GM18870 (cell line): ENCODE results near the gene MEIS1.

ENCODE experiments used
- ATAC-seq: cut with Tn5 transposase; IDR thresholded peaks from one replicate; pipeline ENCODE4 v1.9.1; 2021; ENCODE audit warnings: moderate library complexity; ENCODE audit not compliant: unreplicated experiment

Gene MEIS1

DNA sequence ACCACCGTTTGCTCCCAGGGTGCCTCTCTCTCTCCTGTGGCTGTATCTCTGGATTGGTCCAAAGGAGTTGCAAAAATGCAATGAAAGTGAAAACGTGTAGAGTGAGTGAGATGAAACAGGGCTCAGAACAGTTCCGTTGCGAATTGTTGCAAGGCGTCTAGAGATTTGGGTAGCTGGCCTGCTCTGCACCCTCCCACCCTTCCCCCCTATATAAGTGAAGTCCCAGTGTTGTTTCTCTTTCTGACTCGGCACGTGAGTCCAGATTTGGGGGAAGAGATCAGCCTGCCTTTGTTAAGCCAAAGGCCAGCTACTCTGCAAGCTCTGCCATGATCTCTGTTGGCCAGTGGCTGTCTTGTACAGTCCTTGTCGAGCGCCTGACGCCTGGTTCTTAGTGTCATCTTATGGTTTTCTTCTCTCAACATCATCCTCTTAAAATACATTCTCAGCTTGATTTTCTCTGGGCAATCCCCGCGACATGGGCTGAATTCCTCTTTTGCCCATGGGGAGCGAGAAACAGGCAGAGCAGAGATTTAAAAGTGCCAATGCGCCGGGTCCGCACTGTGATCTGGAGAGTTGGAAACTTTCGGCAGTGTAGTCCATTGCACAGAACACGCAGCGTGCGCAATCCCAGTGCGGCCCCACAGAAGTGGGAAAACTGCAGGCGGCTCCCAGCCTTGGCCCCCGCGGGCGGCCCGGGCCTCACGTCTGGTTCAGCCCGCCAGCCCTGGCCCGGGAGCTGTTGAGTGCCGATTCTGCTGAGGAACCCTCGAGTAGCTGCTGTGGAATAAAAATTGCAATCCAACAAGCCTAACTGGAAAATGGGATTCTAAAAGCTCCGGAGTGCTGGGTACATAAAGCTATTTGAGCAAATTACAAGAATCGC lies 9.3 kb downstream of the MEIS1 start:
- ATAC-seq, result no peak

DNA sequence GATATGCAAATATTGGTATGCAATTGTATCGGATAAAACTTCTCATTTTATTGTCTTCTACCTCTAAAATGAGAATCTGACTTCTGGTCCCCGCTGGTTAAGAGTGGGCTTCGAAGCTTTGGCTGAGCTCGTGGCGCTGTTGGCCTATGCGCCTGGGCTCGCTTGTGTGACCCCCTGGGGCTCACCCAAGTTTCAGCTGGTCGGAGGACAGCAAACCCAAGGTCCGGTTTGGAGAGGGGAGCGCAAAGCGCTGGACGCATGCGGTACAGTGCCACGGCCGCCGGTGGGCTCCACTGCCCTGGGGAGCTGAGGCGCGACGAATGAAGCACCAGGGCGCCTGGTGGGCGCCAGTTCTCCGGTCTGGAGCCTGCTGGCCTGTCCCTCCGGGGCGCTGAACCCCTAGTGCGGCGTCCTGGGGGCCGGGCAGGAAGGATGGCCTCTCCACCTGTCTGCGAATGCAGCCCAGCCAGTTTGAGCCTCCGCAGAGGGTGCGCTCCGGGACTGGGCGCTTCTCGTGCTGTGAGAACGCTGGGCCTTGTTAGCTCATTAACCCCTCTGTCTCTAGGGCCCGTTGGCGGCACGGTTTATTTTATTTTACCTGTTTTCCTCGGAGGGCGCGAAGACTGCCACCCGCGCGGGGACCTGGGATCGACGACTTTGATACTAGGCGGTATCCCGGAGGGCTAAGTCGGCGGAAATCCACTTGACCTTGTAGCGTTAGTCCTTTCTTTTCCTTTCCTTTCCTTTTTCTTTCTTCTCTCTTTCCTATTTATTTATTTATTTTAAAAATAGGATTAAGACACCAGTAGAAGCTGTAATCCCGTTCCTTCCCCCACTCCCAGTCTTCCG lies 10.4 kb downstream of the MEIS1 start:
- no peak for ATAC-seq

- ATAC-seq, result no peak
Measured at GRCh38 chr2:66445925-66446871, 11.3 kb downstream of the MEIS1 start.

DNA sequence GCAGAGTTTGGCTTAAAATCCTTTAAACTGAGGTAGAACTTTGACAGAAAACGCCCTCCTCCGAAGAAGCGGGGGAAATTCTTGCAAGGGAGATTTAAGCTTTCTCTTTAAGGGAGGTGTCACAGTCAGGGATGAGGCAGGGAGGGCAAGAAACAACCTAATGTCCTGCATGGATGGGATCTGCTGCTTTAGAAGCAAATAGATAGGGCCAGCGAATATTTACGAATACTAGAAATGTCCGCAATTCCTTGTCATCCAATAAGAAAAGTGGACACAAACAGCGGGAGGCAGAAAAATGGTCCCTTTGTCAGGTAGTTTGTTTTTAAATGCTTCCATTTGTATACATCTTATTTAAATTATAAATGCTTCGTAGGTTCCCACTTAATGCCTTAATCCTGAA lies 12.0 kb downstream of the MEIS1 start:
- ATAC-seq, result no peak

GRCh38 chr2:66447677-66448076 lies 12.8 kb downstream of the MEIS1 start:
- no peak for ATAC-seq

DNA sequence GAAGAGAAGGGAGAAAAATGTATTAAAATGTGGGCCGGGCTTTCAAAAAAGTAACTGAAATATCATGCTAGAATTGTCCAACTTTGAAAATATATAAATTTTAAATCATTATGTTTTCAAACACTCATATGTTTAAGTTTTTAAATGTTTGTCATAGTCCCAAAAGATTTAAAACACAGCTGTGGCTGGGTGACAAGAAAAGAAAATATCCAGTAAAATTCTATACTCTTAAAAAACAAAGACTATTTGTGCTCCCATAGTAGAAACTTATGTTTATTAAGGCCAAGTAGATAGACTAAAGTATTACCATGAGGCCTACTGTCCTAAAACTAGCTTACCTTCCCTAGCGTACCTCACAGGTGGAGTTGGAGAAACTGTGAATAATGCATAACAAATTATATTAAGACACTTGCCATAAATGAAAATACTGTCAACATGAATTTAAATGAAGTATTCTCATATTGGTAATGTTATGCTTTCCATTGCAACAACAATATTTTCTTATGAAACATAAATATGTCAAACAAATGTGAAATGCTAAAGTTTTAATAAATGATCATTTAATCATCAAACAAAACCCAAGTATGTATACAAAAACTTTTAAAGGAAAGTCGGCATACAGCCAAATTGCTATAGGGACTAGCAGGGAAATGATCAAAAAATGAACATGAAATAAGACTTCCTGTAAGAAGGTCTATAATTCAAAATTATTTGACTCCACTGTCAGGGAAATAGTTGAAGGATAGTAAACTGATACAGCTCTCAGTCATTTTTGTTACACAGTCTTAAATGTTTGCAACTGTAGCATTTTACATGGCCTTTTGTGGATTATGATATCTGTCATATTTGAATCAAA lies 13.4 kb downstream of the MEIS1 start:
- ATAC-seq, result no peak

DNA sequence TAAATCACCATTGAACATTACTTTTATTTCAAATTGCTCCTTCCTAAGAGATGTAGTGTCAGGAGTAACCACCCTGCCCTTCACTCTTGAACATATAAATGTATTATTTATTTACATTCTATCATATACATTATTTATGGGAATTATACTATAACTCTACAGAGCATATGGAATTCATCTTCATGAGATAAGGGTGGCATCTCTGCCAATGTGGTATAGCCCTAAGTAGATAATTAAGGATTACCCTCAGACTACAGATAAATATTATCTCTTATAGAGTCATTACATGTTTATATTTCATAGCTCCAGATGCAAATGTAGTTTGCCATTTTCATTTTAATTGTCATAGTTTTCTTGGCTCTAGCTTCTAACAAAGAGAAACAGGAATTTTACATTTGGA lies 17.3 kb downstream of the MEIS1 start:
- ATAC-seq, result no peak

DNA sequence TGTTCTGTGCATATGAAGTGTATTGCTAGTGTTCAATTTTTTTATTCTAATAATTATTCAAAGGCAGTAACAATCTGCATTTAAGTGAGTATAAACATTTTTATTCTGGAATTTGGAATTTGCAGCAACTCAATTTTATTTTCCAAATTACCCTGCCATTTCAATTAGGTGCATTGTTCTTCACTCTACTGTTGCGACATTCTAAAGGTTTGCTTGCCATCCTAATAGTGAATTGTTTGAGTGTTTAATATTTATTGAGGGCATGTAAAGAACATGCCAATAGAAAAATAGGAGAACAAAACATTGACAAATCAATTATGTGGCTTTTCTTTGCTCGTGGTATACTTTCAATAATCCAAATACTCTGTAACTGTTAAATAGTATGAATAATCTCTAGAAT lies 18.0 kb downstream of the MEIS1 start:
- no peak for ATAC-seq

- ATAC-seq, result no peak
Measured at GRCh38 chr2:66455490-66455889, 20.6 kb downstream of the MEIS1 start.

- ATAC-seq, result no peak
Measured at GRCh38 chr2:66456183-66457041, 21.5 kb downstream of the MEIS1 start.

DNA sequence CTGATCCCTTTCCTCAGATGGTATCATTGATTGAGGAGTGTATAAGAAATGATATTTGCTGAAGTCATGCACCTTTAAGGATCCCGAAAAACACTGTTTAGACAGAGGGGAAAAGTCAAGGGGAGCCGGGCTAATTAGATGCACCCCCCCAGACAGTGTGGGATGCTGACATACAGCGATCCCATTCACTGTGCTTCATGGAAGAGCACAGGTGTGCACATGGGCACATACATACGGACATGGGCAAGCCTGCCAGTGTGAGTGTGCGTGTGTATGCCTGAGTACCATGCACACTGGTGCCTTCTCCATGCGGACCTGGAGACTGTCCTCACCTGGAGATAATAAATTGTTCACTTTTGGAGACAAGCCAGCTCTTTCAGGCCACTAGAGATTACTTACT lies 22.6 kb downstream of the MEIS1 start:
- ATAC-seq, result no peak

GRCh38 chr2:66460031-66460430 lies 25.1 kb downstream of the MEIS1 start:
- no peak for ATAC-seq

- no peak for ATAC-seq
Measured at GRCh38 chr2:66461001-66461663, 26.2 kb downstream of the MEIS1 start.

DNA sequence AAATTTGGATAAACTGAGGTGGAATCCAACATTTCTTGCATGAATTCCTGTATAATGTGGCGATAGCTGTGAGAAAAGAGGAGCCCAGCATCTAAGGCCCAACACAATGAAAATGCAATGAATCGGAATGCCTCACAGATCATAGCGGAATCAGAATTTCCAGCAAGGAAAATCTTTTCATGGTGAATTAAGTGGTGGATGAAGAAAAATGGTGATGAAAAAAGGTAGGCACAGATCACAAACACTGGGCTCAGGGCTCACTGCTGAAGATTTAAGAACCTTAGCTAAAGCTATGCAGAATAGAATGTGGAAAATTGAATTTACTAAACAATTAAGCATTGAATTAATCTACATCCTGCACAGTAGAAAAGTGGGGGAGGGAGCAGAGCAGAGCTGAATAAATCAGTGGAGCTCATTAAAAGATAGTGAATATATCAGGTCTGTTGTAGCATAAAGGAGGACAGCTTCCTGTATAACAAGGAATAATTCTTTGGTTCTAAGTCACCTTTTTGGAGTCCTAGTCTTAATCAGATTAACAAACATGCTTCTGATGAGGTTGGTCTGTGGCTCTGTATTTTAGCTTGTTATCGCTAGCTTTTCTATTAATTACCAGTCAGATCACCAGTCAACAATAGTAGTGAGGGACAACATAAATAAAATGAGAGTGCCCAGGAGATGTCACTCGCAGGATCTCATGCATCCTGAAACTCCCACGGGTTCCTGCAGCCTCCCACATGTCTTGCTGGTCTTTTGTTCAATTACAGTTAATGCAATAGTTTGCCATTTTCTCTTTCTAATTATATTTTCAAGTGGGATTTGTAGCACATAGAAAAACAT lies 27.0 kb downstream of the MEIS1 start:
- no peak for ATAC-seq

DNA sequence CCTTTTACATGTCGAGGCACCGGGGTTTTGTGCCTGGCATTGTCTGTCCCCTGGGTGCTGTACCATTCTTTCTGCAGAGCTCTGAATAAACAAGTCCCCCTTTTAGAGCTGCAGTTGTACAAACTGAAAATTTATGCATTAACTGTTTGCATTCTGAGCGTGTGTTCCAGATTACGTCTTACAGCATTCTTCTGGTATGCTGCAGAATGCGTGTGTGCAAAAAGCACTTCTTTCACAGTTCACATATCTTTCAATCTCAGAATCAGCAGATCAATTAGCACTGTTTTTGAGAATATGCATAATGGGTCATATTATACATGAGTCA lies 27.5 kb downstream of the MEIS1 start:
- no peak for ATAC-seq

GRCh38 chr2:66463206-66463755 lies 28.4 kb downstream of the MEIS1 start:
- no peak for ATAC-seq

GRCh38 chr2:66464930-66465637 lies 30.2 kb downstream of the MEIS1 start:
- no peak for ATAC-seq
